ENCODE measurements around the gene SPOCK1. TPM values are rescaled to one million over a fixed set of nuclear protein-coding genes. Genes with fewer than 3 reads are reported as not detected.

SPOCK1 gene
- total and polyA plus RNA-seq, 2 experiments from 2014 or later, result 8.2 to 10.5 TPM

GRCh38 chr5:137315109-137315508 lies 184.0 kb downstream of the SPOCK1 start:
- Mint-ChIP-seq H3K4me3 (no peak overlapping the region), H3K4me1 (peaks cover 29% of the 10 kb centered on the region), H3K27me3 (ENCODE audit: insufficient read depth, low read depth, poor library complexity) (no peaks in the 10 kb centered on the region), H3K9me3 (no peaks in the 10 kb centered on the region), H3K27ac (no peak overlapping the region), H3K36me3 (ENCODE audit: low read depth) (no peaks in the 10 kb centered on the region)
- Histone ChIP-seq H3K4me2 (no peak overlapping the region), H4K20me1 (replicated peaks; ENCODE audit: insufficient read depth) (no peaks in the 10 kb centered on the region), H3K79me2 (replicated peaks; ENCODE audit: insufficient read depth) (no peaks in the 10 kb centered on the region), H3K27me3 (ENCODE audit: insufficient read depth) (no peaks in the 10 kb centered on the region), H3K4me1 (ENCODE audit: insufficient read depth) (peaks cover 11% of the 10 kb centered on the region; the same call in 1 of the 2 replicates), H2AFZ (no peak overlapping the region), H3K9me2 (ENCODE audit: insufficient read depth) (peaks cover 3% of the 10 kb centered on the region; the same call in 1 of the 2 replicates), H3K4me3 (no peak overlapping the region), H3K36me3 (ENCODE audit: insufficient read depth) (no peaks in the 10 kb centered on the region), H3F3A (replicated peaks; ENCODE audit: low read depth) (no peaks in the 10 kb centered on the region), H3K27ac (ENCODE audit: low read depth) (no peak overlapping the region)
- no peak for TF ChIP-seq STAT1 (IDR thresholded peaks at IDR 0.05; ENCODE audit: unreplicated experiment)
- no peak for TF ChIP-seq CTCF (conservative IDR thresholded peaks at IDR 0.05; ENCODE audit: low read depth in 2 of 2)
- no peak for TF ChIP-seq JUNB (IDR thresholded peaks at IDR 0.05; ENCODE audit: unreplicated experiment)
- no peak for TF ChIP-seq POLR2AphosphoS5 (IDR thresholded peaks at IDR 0.05; ENCODE audit: low read depth)
- TF ChIP-seq ZNF331 (CRISPR knock-in tag; IDR thresholded peaks at IDR 0.05; ENCODE audit: low read depth), result no peak
- no peak for TF ChIP-seq ZNF114 (CRISPR knock-in tag; IDR thresholded peaks at IDR 0.05)
- TF ChIP-seq, protein P1, sequence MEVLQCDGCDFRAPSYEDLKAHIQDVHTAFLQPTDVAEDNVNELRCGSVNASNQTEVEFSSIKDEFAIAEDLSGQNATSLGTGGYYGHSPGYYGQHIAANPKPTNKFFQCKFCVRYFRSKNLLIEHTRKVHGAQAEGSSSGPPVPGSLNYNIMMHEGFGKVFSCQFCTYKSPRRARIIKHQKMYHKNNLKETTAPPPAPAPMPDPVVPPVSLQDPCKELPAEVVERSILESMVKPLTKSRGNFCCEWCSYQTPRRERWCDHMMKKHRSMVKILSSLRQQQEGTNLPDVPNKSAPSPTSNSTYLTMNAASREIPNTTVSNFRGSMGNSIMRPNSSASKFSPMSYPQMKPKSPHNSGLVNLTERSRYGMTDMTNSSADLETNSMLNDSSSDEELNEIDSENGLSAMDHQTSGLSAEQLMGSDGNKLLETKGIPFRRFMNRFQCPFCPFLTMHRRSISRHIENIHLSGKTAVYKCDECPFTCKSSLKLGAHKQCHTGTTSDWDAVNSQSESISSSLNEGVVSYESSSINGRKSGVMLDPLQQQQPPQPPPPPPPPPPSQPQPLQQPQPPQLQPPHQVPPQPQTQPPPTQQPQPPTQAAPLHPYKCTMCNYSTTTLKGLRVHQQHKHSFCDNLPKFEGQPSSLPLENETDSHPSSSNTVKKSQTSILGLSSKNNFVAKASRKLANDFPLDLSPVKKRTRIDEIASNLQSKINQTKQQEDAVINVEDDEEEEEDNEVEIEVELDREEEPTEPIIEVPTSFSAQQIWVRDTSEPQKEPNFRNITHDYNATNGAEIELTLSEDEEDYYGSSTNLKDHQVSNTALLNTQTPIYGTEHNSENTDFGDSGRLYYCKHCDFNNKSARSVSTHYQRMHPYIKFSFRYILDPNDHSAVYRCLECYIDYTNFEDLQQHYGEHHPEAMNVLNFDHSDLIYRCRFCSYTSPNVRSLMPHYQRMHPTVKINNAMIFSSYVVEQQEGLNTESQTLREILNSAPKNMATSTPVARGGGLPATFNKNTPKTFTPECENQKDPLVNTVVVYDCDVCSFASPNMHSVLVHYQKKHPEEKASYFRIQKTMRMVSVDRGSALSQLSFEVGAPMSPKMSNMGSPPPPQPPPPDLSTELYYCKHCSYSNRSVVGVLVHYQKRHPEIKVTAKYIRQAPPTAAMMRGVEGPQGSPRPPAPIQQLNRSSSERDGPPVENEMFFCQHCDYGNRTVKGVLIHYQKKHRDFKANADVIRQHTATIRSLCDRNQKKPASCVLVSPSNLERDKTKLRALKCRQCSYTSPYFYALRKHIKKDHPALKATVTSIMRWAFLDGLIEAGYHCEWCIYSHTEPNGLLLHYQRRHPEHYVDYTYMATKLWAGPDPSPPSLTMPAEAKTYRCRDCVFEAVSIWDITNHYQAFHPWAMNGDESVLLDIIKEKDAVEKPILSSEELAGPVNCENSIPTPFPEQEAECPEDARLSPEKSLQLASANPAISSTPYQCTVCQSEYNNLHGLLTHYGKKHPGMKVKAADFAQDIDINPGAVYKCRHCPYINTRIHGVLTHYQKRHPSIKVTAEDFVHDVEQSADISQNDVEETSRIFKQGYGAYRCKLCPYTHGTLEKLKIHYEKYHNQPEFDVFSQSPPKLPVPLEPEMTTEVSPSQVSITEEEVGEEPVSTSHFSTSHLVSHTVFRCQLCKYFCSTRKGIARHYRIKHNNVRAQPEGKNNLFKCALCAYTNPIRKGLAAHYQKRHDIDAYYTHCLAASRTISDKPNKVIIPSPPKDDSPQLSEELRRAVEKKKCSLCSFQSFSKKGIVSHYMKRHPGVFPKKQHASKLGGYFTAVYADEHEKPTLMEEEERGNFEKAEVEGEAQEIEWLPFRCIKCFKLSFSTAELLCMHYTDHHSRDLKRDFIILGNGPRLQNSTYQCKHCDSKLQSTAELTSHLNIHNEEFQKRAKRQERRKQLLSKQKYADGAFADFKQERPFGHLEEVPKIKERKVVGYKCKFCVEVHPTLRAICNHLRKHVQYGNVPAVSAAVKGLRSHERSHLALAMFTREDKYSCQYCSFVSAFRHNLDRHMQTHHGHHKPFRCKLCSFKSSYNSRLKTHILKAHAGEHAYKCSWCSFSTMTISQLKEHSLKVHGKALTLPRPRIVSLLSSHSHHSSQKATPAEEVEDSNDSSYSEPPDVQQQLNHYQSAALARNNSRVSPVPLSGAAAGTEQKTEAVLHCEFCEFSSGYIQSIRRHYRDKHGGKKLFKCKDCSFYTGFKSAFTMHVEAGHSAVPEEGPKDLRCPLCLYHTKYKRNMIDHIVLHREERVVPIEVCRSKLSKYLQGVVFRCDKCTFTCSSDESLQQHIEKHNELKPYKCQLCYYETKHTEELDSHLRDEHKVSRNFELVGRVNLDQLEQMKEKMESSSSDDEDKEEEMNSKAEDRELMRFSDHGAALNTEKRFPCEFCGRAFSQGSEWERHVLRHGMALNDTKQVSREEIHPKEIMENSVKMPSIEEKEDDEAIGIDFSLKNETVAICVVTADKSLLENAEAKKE (CRISPR knock-in tag; IDR thresholded peaks at IDR 0.05), result no peak
- TF ChIP-seq, protein P2, sequence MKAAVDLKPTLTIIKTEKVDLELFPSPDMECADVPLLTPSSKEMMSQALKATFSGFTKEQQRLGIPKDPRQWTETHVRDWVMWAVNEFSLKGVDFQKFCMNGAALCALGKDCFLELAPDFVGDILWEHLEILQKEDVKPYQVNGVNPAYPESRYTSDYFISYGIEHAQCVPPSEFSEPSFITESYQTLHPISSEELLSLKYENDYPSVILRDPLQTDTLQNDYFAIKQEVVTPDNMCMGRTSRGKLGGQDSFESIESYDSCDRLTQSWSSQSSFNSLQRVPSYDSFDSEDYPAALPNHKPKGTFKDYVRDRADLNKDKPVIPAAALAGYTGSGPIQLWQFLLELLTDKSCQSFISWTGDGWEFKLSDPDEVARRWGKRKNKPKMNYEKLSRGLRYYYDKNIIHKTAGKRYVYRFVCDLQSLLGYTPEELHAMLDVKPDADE (IDR thresholded peaks at IDR 0.05), result no peak
- DNase-seq (ENCODE audit: low spot score) (no peak), ATAC-seq (no peak)

Data from GM23338 (cell line).